ENCODE results near the gene ABI3. TPM values are rescaled to one million over a fixed set of nuclear protein-coding genes. Genes with fewer than 3 reads are reported as not detected.

Gene ABI3
- polyA plus RNA-seq, 1 donor from 2014 or later: not detected

DNA sequence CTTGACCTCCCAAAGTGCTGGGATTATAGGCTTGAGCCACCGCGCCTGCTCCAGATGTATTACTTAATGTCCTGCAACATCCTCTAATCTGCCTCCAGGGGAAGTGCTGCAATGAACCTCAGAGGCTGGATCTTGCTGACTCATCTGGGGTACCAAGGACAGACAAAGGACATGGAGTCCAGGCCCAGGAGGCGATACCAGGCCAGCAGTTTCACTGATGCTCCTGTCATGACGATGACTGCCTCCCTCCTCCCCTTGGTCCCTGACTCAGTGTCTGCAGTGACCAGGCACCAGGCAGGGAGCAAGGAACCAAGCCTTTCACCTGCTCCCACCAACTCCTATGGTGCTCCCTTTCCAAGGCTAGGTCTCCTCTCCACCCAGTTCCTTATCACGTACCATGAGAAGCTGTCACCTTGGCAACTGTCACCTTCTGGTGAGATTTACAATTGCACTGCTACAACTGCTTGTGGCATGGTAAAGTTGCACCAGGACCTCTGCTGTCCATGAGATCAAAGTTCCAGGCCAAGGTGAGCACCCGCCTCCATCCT lies 41.7 kb downstream of the ABI3 start:
- Histone ChIP-seq H3K9me3 (ENCODE audit: low read length) (no peaks in the 10 kb centered on the region), H3K36me3 (ENCODE audit: insufficient read depth, low read length) (no peaks in the 10 kb centered on the region), H3K9me2 (ENCODE audit: insufficient read depth, low read length) (no peaks in the 10 kb centered on the region), H3F3A (ENCODE audit: insufficient read depth, low read length, poor library complexity, severe bottlenecking) (no peaks in the 10 kb centered on the region), H4K20me1 (ENCODE audit: insufficient read depth) (no peaks in the 10 kb centered on the region), H3K9ac (ENCODE audit: low read length) (no peak overlapping the region), H3K27me3 (ENCODE audit: insufficient read depth, low read depth, low read length) (no peaks in the 10 kb centered on the region), H3K4me3 (ENCODE audit: low read length) (no peak overlapping the region), H3K27ac (ENCODE audit: low read length) (no peak overlapping the region), H3K4me2 (ENCODE audit: low read length) (no peak overlapping the region), H2AFZ (ENCODE audit: low read depth, low read length) (no peak overlapping the region), H3K79me2 (replicated peaks; ENCODE audit: insufficient read depth, low read length) (no peaks in the 10 kb centered on the region)
- no peak for TF ChIP-seq RAD21 (conservative IDR thresholded peaks at IDR 0.05)
- no peak for TF ChIP-seq EP300 (conservative IDR thresholded peaks at IDR 0.05; ENCODE audit: poor library complexity, severe bottlenecking)
- TF ChIP-seq POLR2AphosphoS5 (IDR thresholded peaks at IDR 0.05): no peak
- no peak for TF ChIP-seq SMC3 (conservative IDR thresholded peaks at IDR 0.05; ENCODE audit: poor library complexity)
- no peak for TF ChIP-seq MXI1 (conservative IDR thresholded peaks at IDR 0.05; ENCODE audit: poor library complexity, severe bottlenecking)
- no peak for TF ChIP-seq EZH2 (IDR thresholded peaks at IDR 0.05; ENCODE audit: borderline replicate concordance, insufficient read depth, low read length, poor library complexity, severe bottlenecking)
- TF ChIP-seq, protein P1, sequence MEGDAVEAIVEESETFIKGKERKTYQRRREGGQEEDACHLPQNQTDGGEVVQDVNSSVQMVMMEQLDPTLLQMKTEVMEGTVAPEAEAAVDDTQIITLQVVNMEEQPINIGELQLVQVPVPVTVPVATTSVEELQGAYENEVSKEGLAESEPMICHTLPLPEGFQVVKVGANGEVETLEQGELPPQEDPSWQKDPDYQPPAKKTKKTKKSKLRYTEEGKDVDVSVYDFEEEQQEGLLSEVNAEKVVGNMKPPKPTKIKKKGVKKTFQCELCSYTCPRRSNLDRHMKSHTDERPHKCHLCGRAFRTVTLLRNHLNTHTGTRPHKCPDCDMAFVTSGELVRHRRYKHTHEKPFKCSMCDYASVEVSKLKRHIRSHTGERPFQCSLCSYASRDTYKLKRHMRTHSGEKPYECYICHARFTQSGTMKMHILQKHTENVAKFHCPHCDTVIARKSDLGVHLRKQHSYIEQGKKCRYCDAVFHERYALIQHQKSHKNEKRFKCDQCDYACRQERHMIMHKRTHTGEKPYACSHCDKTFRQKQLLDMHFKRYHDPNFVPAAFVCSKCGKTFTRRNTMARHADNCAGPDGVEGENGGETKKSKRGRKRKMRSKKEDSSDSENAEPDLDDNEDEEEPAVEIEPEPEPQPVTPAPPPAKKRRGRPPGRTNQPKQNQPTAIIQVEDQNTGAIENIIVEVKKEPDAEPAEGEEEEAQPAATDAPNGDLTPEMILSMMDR (IDR thresholded peaks at IDR 0.05; ENCODE audit: poor library complexity, severe bottlenecking): no peak
- TF ChIP-seq TAF1 (IDR thresholded peaks at IDR 0.05; ENCODE audit: low read depth): no peak
- TF ChIP-seq, protein P2, sequence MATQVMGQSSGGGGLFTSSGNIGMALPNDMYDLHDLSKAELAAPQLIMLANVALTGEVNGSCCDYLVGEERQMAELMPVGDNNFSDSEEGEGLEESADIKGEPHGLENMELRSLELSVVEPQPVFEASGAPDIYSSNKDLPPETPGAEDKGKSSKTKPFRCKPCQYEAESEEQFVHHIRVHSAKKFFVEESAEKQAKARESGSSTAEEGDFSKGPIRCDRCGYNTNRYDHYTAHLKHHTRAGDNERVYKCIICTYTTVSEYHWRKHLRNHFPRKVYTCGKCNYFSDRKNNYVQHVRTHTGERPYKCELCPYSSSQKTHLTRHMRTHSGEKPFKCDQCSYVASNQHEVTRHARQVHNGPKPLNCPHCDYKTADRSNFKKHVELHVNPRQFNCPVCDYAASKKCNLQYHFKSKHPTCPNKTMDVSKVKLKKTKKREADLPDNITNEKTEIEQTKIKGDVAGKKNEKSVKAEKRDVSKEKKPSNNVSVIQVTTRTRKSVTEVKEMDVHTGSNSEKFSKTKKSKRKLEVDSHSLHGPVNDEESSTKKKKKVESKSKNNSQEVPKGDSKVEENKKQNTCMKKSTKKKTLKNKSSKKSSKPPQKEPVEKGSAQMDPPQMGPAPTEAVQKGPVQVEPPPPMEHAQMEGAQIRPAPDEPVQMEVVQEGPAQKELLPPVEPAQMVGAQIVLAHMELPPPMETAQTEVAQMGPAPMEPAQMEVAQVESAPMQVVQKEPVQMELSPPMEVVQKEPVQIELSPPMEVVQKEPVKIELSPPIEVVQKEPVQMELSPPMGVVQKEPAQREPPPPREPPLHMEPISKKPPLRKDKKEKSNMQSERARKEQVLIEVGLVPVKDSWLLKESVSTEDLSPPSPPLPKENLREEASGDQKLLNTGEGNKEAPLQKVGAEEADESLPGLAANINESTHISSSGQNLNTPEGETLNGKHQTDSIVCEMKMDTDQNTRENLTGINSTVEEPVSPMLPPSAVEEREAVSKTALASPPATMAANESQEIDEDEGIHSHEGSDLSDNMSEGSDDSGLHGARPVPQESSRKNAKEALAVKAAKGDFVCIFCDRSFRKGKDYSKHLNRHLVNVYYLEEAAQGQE (IDR thresholded peaks at IDR 0.05; ENCODE audit: borderline replicate concordance): no peak

DNA sequence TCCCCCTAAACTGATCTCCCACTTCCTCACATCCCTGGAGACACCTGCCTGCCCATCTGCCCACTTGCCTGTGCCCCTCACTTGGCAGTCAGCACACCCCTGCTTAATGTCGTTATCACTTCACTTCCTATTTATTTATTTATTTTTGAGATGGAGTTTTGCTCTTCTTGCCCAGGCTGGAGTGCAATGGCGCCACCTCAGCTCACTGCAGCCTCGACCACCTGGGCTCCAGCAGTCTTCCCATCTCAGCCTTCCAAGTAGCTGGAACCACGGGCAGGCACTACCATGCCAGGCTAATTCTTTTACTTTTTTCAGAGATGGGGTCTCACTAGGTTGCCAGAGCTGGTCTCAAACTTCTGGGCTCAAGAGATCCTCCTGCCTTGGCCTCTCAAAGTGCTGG lies 43.6 kb downstream of the ABI3 start:
- Histone ChIP-seq H3K9me2 (ENCODE audit: insufficient read depth, low read length) (no peaks in the 10 kb centered on the region), H3K9me3 (ENCODE audit: low read length) (no peaks in the 10 kb centered on the region), H4K20me1 (ENCODE audit: insufficient read depth) (no peaks in the 10 kb centered on the region), H3F3A (ENCODE audit: insufficient read depth, low read length, poor library complexity, severe bottlenecking) (no peaks in the 10 kb centered on the region), H3K79me2 (replicated peaks; ENCODE audit: insufficient read depth, low read length) (no peaks in the 10 kb centered on the region), H3K9ac (ENCODE audit: low read length) (no peak overlapping the region), H3K4me3 (ENCODE audit: low read length) (no peak overlapping the region), H3K27ac (ENCODE audit: low read length) (no peak overlapping the region), H3K4me2 (ENCODE audit: low read length) (no peak overlapping the region), H3K27me3 (ENCODE audit: insufficient read depth, low read depth, low read length) (no peaks in the 10 kb centered on the region), H3K36me3 (ENCODE audit: insufficient read depth, low read length) (no peaks in the 10 kb centered on the region), H2AFZ (ENCODE audit: low read depth, low read length) (no peak overlapping the region)
- TF ChIP-seq EZH2 (IDR thresholded peaks at IDR 0.05; ENCODE audit: borderline replicate concordance, insufficient read depth, low read length, poor library complexity, severe bottlenecking) (no peak), MXI1 (conservative IDR thresholded peaks at IDR 0.05; ENCODE audit: poor library complexity, severe bottlenecking) (no peak), POLR2AphosphoS5 (IDR thresholded peaks at IDR 0.05) (no peak), EP300 (conservative IDR thresholded peaks at IDR 0.05; ENCODE audit: poor library complexity, severe bottlenecking) (no peak), SMC3 (conservative IDR thresholded peaks at IDR 0.05; ENCODE audit: poor library complexity) (no peak), RAD21 (conservative IDR thresholded peaks at IDR 0.05) (no peak), TAF1 (IDR thresholded peaks at IDR 0.05; ENCODE audit: low read depth) (no peak)
- TF ChIP-seq, protein P2 (IDR thresholded peaks at IDR 0.05; ENCODE audit: borderline replicate concordance): no peak
- TF ChIP-seq, protein P1 (IDR thresholded peaks at IDR 0.05; ENCODE audit: poor library complexity, severe bottlenecking): no peak
